Transverse colon (tissue), 4 donors: ENCODE results near the gene UBAC1.

ENCODE experiments used
- CTCF ChIP-seq, 5 experiments: fragments of 200-600 bp in 3 of 5; fragments of 450-650 bp in 2 of 5; sonication (generic) in 3 of 5; IDR thresholded peaks; 1 replicate in 2 of 5; 2 replicates in 3 of 5; pipeline ENCODE4 v1.5.1; 2016 to 2017; ENCODE audit warnings: antibody characterized with exemption in 5 of 5, inconsistent platforms in 3 of 5, mild to moderate bottlenecking in 2 of 5, moderate library complexity in 1 of 5
- EP300 ChIP-seq: sonication (generic); formaldehyde crosslinking; IDR thresholded peaks from one replicate; pipeline ENCODE4 v1.6.1; 2017; ENCODE audit warnings: antibody characterized with exemption, low read depth
- POLR2A ChIP-seq: fragments of 450-650 bp; IDR thresholded peaks from one replicate; pipeline ENCODE4 v1.6.1; 2016; ENCODE audit warnings: antibody characterized with exemption, mild to moderate bottlenecking, moderate library complexity
- POLR2AphosphoS5 ChIP-seq, 3 donors: sonication (generic); formaldehyde crosslinking; IDR thresholded peaks; one replicate each; pipeline ENCODE4 v1.6.1; 2016; ENCODE audit warnings: antibody characterized with exemption in 3 of 3

- no peak for TF ChIP-seq POLR2A
- TF ChIP-seq CTCF (IDR thresholded peaks at IDR 0.05) = no peak
- no peak for TF ChIP-seq POLR2AphosphoS5 (IDR thresholded peaks at IDR 0.05)
- TF ChIP-seq EP300 = no peak
Observed at GRCh38 chr9:135963338-135963737, 2.2 kb upstream of the UBAC1 start.
